ENCODE measurements around the gene PCNT.

PCNT gene

DNA sequence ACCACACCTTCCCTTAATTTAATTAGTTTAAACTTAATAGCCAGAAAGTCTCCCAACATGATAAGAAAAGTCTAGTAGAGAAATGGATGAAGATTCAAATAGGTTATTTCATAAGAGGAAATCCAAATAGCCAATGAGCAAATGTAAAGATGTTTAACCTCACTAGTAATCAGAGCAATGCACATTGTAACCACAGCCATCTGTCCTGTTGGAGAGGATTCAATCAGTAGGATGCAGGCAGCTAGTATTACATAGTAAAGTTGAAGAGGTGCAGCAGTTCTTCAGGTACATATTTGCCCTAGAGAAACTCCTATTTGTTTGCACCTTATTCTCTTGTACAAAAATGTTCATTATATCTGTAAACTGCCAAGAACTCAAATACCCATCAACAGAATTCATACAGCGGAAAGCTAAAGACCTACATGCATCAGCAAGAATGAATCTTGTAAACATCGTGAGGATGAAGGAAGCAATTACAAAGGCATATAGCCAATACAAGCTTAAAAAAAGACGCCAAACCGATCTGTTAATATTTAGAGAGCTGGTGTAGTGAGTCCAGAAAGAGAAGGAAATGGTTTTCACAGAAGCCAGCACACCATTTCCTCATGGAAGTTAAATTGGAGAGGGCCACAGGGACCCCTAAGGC lies 162.6 kb downstream of the PCNT start:
- DNase-seq, result no peak

GRCh38 chr21:46489162-46489663 lies 165.3 kb downstream of the PCNT start:
- no peak for DNase-seq

- DNase-seq, result no peak
These were observed 165.8 kb downstream of the PCNT start for GRCh38 chr21:46489800-46490199.

GRCh38 chr21:46491553-46491952 lies 167.6 kb downstream of the PCNT start:
- no peak for DNase-seq

GRCh38 chr21:46492851-46493250 lies 168.9 kb downstream of the PCNT start:
- DNase-seq, result no peak

GRCh38 chr21:46493828-46494227 lies 169.9 kb downstream of the PCNT start:
- DNase-seq, result no peak
